RWPE2 (cell line): ENCODE results near the gene ZC3H7A.
A peak's percentile ranks its signal among the peaks of the same experiment; 100 is the strongest.

ENCODE experiments used
- ATAC-seq: fragments of 200-7000 bp; cut with Tn5 transposase; 3 replicates; pipeline ENCODE4 v1.9.1; 2021; ENCODE audit warnings: low read depth
- DNase-seq: peaks from one replicate; pipeline ENCODE4 v3.0.0-alpha.2; 2020; ENCODE audit warnings: low spot score
- H3K27ac ChIP-seq: fragments of 450-650 bp; 2 replicates; pipeline ENCODE4 v1.5.1; 2017; ENCODE audit warnings: mild to moderate bottlenecking; ENCODE audit not compliant: poor library complexity, severe bottlenecking
- H3K27me3 ChIP-seq: fragments of 250-450 bp; sonication (Bioruptor Pico); 2 replicates; pipeline ENCODE4 v1.5.1; 2021; ENCODE audit warnings: mild to moderate bottlenecking, moderate library complexity; ENCODE audit not compliant: insufficient read depth, poor library complexity, severe bottlenecking
- H3K36me3 ChIP-seq: fragments of 250-450 bp; sonication (Bioruptor Pico); 2 replicates; pipeline ENCODE4 v1.5.1; 2020; ENCODE audit warnings: low read depth, mild to moderate bottlenecking, moderate library complexity
- H3K4me1 ChIP-seq: fragments of 250-450 bp; sonication (Bioruptor Pico); 2 replicates; pipeline ENCODE4 v1.5.1; 2021; ENCODE audit warnings: mild to moderate bottlenecking, moderate library complexity; ENCODE audit not compliant: insufficient read depth, poor library complexity, severe bottlenecking
- H3K4me3 ChIP-seq: fragments of 250-450 bp; sonication (Bioruptor Pico); 2 replicates; pipeline ENCODE4 v1.5.1; 2021; ENCODE audit warnings: mild to moderate bottlenecking, moderate library complexity; ENCODE audit not compliant: severe bottlenecking
- H3K9me3 ChIP-seq: fragments of 250-450 bp; sonication (Bioruptor Pico); 2 replicates; pipeline ENCODE4 v1.5.1; 2021; ENCODE audit warnings: mild to moderate bottlenecking, moderate library complexity; ENCODE audit not compliant: severe bottlenecking
- TF ChIP-seq, protein P1 (sequence below): fragments of 450-650 bp; IDR thresholded peaks from one replicate; pipeline ENCODE4 v1.5.1; 2017; ENCODE audit warnings: mild to moderate bottlenecking, moderate library complexity; ENCODE audit not compliant: poor library complexity, severe bottlenecking

Gene ZC3H7A

DNA sequence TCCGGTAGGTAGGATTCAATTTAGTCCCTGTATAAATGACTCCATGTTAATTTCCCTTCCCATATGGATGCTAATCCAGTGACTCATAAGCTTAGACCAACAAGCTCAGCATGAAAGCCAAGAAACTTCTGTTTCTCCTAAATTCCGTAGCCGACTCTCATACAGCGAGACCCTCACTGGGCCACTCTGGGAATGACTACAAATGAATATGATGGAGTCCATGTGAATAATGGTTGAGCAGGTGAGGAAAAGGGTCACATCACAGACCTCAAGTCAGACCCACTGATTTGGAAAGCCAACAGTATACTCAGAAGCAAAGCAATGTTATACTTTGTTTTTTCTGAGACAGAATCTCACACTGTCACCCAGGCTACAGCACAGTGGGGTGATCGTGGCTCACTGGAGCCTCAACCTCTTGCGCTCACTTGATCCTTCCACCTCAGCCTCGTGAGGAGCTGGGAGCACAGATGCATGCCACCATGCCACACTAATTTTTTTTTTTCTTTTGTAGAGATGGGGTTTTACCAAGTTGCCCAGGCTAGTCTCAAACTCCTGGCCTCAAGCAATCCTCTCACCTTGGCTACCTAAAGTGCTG lies 39.7 kb upstream of the ZC3H7A start:
- peaks cover 27% of the 10 kb centered on the region for H3K4me1 ChIP-seq
- H3K36me3 ChIP-seq, result peaks cover 54% of the 10 kb centered on the region
- H3K4me3 ChIP-seq, result no peak overlapping the region
- TF ChIP-seq, protein P1, sequence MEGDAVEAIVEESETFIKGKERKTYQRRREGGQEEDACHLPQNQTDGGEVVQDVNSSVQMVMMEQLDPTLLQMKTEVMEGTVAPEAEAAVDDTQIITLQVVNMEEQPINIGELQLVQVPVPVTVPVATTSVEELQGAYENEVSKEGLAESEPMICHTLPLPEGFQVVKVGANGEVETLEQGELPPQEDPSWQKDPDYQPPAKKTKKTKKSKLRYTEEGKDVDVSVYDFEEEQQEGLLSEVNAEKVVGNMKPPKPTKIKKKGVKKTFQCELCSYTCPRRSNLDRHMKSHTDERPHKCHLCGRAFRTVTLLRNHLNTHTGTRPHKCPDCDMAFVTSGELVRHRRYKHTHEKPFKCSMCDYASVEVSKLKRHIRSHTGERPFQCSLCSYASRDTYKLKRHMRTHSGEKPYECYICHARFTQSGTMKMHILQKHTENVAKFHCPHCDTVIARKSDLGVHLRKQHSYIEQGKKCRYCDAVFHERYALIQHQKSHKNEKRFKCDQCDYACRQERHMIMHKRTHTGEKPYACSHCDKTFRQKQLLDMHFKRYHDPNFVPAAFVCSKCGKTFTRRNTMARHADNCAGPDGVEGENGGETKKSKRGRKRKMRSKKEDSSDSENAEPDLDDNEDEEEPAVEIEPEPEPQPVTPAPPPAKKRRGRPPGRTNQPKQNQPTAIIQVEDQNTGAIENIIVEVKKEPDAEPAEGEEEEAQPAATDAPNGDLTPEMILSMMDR, result no peak
- H3K9me3 ChIP-seq, result no peaks in the 10 kb centered on the region
- ATAC-seq, result peak; percentile 59
- no peaks in the 10 kb centered on the region for H3K27me3 ChIP-seq
- peak overlapping the region; percentile 86 for H3K27ac ChIP-seq
- no peak for DNase-seq

DNA sequence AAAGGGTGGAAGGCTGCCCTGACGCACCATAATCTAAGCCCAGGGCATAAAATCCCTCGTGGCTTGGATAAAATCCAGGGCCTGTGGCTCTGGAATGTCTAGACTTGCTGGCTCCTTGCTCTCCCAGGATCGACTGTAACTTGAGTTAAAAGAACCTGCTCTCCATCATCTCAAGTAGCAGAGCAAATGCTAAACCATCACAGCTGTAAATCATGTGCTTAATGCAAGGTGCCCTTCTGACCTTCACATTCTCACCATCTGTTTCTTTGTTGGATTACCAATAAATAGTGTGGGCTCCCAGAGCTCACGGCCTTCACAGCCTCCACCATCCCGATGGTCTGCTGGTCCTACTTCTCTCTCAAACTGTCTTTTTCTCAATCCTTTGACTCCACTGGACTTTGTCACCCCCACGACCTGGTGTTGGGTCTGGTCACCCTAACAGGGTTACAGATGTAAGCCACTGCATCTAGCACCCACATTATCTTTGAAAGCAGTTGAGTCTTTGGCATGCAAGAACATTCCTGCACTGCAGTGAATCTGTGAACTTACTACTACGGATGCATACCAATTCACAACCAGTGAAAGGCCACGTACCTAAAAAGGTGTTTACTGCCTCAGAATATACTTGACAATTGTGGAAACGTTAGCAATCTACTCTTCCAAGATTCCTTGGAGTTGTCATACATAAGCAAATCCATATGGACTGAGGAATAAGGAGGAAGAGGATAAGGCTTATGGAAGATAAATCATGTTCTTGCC lies 39.0 kb upstream of the ZC3H7A start:
- TF ChIP-seq, protein P1, result no peak
- H3K27me3 ChIP-seq, result no peaks in the 10 kb centered on the region
- ATAC-seq (no peak), DNase-seq (no peak)
- H3K9me3 ChIP-seq, result no peaks in the 10 kb centered on the region
- peak overlapping the region; percentile 86 for H3K27ac ChIP-seq
- H3K4me3 ChIP-seq, result no peak overlapping the region
- peaks cover 27% of the 10 kb centered on the region for H3K4me1 ChIP-seq
- H3K36me3 ChIP-seq, result peaks cover 47% of the 10 kb centered on the region

DNA sequence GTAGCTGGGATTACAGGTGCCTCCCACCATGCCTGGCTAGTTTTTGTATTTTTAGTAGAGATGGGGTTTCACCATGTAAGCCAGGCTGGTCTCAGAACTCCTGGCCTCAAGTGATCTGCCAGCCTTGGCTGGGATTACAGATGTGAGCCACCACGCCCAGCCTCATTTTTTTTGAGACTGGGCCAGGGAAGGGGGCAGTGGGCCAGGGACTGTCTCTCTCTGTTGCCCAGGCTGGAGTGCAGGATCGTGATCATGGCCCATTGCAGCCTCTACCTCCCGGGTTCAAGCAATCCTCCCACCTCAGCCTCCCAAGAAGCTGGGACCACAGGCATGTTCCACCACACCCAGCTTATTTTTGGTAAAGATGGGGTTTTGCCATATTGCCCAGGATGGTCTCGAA lies 38.3 kb upstream of the ZC3H7A start:
- TF ChIP-seq, protein P1, result no peak
- DNase-seq, result no peak
- Histone ChIP-seq H3K4me3 (no peak overlapping the region), H3K9me3 (no peaks in the 10 kb centered on the region), H3K27me3 (no peaks in the 10 kb centered on the region), H3K27ac (peak overlapping the region; percentile 86), H3K36me3 (peaks cover 39% of the 10 kb centered on the region), H3K4me1 (peaks cover 27% of the 10 kb centered on the region)
- ATAC-seq, result no peak

DNA sequence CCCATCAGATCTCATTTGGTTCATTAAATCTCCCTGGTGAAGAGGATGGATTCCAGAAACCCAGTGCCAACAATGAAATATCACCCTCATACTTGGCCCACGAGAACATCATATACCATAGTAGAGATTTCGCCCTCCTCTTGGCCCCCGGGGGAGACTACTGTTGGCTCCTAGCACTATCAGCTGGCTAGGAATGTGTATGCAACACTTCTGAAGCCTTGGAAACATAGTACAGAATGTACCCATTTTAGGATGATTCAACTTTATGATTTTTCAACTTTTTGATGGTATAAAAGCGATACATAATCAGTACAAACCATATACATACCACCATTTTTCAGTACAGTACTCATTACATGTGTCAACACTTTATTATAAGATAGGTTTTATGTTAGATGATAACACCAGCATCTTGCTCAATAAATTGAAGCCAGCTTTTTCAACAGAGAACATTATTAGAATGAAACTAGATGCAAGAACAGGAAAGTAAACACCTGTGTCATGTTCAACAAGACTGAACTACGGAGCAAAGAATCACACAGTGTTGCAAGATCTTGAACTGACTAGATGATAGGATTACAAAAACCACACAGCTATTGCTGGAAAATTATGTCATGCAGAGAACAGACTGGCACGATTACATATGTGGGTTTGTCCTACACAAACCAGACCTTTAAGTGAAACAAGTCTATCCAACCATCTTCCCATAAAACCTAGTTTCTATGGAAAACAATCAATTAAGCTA lies 37.1 kb upstream of the ZC3H7A start:
- no peaks in the 10 kb centered on the region for H3K9me3 ChIP-seq
- H3K4me1 ChIP-seq, result peaks cover 27% of the 10 kb centered on the region
- ATAC-seq, result peak; percentile 86
- peak overlapping the region; percentile 86 for H3K27ac ChIP-seq
- TF ChIP-seq, protein P1, result no peak
- no peaks in the 10 kb centered on the region for H3K27me3 ChIP-seq
- no peak for DNase-seq
- no peak overlapping the region for H3K4me3 ChIP-seq
- peaks cover 30% of the 10 kb centered on the region for H3K36me3 ChIP-seq
